HG03097 (cell line): ENCODE measurements around the gene SCUBE1.

ENCODE experiments used
- ATAC-seq: cut with Tn5 transposase; IDR thresholded peaks from one replicate; pipeline ENCODE4 v1.9.1; 2021; ENCODE audit not compliant: unreplicated experiment, low FRiP score

The SCUBE1 gene

DNA sequence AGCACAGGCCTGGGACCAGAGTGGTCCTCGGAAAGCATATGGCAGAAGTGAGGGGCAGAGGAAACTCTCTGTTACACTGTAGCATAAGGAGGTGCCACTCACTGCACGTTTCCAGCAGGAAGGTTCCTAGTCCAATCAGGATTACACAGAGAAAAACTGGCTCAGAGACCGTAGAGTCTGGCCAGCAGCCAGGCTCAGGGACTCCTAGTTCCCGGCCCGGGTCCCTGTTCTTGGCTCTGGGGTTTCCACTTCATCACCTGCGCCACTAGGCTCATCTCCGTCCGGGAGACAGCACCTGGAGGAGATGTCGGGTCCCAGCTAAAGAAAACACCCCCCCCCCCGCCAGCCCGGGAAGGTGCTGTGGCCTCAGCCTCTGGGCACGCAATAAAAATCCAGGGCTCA is 157.3 kb downstream of the SCUBE1 start:
- no peak for ATAC-seq

DNA sequence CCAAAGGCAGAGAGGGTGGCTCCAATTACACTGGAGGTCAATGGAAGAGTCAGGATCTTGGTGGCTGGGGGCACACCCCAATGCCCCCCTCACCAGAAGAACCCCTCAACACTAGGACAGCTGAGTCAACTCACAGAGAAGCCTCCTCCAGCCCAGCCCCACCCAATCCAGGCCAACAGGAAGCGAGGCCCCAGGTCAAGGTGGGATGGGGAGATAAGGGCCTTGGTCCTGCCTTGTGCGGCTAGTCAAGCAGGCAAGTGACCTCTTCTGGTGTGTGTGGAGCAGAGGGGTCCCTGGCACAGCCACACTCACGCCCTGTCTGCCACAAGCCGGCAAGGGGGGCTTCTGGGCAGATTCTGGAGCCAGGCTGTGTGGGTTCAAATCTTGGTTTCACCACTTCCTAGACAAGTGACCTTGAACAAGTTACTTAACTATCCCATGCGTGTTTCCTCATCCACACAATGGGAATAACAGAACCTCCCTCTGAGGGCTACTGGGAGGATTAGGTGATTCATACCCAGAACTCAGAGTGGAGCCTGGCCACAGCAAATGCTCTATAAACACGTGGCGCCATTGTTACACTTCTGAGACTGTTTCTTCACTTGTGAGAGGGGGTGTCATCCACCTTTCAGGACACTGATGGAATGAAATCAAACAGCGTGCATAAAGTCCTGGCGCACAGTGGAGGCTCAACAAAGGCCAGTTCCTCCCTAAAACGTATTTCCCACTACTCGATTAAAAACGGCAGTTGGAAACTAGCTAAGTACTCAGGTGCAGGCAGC is 159.5 kb downstream of the SCUBE1 start:
- no peak for ATAC-seq

DNA sequence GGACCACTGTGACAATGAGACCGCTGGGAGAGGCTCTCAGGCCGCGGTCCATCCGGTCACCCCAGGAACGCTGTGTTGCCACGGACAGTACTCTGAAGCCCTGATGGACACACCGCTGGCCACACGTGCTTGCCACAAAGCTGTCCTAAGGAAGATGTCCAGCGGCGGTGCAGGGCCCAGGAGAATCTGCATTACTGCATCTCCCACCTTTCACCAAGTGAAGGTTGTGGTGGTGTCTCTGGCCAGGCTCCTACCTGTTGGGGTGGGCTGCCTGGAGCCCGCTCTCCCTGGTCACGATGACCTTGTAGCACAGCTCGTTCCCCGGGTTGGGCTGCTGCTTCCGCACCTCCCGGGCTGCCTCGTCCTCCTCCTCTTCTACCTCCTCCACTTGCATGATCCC is 160.4 kb downstream of the SCUBE1 start:
- ATAC-seq: no peak

DNA sequence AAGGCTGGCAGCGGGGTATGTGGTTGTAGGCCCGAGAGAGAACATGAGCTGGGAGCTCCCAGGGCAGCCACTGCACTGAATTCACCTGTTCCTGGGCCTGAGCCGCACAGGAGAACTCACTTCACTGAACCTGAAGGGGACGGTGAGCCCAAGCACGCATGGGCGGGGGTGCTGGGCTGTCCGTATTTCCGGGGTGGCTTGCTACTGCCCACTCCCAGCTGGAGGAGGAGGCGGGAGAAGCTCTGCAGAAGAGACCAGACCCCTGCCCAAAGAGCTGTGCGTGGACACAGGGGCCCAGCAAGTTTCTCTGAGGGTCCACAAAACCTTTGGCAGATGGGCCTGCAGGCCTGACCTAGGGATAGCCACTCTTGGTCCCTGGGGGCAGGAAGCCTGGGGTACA is 161.1 kb downstream of the SCUBE1 start:
- no peak for ATAC-seq

DNA sequence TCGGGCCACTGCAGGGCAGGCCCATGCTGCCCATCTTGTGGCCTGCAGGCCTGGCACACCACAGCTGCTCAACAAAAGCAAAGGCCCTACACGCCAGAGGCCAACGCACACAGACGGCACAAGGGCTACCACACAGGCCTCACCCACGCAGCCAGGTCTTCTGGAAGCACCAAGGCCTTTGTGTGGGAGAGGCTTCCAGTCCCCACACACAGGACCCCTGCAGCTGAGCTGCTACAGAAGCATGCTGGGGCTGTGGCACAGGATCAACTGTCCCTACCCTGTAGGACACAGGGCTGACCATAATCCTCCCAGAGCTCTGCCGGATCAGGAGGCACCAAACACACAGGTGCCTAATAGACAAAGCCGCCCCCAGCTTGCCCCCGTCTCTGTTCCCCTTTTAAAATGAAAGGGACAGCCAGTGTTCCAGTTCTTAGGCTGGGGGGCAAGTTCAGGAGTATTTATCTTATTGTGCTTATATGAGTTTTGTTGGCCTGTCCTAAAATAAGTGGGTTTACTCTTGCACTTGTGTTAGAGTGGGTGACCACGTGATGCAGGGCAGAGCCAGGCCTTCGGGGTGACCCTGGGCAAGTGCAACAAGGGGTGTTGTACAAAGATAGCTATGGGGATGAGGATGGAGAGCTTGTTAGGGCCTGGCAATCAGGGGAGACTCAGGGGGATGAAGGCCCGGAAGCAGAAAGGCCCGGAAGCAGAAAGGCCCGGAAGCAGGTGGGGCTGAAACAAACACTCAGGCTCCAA is 161.7 kb downstream of the SCUBE1 start:
- ATAC-seq: no peak

DNA sequence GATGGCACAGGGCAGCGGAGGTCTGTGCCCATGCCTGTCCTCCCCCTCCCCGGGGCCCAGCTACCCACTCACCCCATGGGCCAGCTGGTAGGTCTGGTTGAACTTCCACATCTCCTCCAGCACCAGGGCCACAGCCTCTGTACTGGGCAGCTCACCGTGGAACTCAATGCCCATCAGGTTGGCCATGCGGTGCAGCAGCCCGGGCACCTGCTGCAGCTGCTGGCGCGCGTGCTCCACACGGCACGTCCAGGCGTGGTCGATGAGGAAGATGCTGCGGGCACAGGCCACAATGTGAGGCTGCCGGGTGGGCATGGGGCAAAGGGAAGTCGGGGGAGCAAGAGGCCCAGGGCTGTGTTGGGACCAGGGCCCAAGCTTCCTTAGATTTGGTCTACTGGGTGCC is 162.5 kb downstream of the SCUBE1 start:
- no peak for ATAC-seq

DNA sequence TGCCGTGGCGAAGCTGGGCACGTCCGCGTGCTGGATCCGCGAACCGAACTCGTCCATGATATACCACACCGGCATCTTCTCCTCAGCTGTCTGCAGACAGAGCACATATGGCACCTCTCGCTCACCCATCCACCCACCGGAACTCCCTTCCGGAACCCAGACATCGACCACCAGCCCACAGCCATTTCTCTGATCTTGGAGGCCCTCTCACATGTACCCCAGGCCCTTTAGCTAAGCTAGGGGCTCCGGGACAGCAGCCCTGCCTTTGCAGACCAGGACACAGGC is 163.3 kb downstream of the SCUBE1 start:
- ATAC-seq: no peak

DNA sequence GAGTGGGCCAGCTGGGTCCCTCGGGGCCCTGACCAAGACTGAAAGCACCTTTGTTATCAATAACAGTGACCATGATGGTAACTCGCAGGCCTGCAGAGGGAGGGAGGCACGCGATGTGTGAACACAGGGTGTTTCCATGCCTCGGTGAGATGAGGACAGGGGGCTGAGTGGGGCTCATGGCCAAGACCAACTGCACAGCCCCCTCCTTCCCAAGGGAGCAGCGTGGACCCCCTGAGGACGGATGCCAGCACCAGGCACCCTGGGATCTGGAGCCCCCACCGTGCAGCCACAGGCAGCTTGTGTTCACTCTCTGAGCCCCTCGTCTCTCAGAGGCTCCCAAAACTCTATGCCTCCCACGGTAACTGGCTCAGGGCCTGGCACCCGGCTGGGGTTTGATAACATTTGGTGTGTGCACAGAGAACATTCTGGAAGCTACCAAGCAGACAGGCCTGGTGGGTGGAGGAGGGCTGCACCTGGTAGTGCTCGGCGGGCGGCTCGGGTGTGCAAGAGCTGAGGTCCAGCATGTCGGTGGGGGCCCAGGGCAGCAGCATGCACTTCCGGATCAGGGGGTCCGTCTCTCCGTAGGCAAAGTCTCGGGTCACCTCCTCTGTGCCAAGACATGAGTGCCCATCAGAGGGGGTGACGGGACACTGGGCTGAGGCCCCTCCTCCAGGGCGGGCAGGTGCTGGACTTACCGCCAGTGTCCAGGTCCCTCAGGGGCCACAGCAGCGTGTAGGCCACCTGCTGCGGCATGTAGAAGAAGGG is 163.8 kb downstream of the SCUBE1 start:
- ATAC-seq: no peak

DNA sequence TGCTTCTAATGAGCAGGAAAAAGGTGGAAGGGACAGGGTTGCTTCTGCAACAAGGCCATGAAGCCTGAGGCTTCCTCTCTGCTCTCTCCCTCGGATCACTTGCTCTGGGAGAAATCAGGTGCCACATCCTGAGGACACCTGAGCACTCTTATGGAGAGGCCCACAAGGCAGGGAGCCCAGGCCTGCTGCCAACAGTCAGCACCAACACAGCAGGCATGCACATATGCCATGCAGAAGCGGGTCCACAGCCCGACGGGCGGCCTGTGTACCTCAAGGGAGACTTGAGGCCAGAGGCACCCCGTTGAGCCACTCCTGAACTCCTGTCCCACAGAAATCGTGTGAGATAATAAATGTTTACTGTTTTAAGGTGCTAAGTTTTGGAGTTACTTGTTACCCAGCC is 165.7 kb downstream of the SCUBE1 start:
- no peak for ATAC-seq

DNA sequence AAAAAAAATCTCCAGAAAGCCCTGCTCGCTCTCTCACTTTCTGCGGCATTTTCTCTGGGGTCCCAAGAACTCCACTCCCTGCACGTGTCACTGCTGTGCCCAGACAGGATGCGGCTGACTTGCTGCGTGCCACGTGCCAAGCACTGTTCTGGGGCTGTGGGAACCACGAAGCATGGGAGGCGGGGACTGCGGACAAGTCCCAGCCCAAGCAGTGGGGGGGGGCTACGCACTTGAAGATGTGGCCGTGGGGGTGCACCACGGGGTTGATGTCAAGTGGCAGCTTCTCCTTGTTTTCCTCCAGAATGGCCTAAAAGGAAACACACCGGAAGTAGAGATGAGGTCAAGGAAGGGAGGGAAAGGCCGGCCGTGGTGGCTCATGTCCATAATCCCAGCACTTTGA is 167.1 kb downstream of the SCUBE1 start:
- ATAC-seq: no peak

DNA sequence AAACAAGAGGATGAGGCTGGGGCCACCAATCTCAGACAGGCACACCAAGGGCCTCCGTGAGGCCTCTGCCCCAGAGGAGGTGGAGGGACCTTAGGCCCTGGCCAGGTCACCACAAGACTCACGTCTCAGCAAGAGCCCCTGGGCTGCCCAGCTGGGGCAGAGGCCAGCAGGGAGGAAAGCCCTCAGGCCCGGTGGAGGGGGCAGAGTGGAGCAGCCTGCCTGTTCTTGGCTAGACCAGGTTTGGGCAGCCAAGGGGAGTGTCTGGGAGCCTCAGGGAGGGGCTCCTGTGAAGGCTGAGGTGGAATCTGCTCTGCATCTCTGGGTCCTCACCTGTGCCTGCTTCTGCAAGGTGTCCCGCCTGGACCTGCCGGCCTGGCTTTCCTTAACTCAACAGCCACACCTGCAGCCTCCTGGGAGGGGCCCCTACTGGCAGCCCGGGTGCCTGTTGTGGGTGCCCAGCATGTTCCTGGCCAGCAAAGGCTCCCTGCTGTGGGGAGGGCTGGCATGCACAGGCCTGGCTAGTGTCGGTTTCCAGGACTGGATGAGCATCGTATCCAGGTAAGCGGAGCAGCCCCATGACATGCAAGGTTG is 168.1 kb downstream of the SCUBE1 start:
- ATAC-seq: no peak

DNA sequence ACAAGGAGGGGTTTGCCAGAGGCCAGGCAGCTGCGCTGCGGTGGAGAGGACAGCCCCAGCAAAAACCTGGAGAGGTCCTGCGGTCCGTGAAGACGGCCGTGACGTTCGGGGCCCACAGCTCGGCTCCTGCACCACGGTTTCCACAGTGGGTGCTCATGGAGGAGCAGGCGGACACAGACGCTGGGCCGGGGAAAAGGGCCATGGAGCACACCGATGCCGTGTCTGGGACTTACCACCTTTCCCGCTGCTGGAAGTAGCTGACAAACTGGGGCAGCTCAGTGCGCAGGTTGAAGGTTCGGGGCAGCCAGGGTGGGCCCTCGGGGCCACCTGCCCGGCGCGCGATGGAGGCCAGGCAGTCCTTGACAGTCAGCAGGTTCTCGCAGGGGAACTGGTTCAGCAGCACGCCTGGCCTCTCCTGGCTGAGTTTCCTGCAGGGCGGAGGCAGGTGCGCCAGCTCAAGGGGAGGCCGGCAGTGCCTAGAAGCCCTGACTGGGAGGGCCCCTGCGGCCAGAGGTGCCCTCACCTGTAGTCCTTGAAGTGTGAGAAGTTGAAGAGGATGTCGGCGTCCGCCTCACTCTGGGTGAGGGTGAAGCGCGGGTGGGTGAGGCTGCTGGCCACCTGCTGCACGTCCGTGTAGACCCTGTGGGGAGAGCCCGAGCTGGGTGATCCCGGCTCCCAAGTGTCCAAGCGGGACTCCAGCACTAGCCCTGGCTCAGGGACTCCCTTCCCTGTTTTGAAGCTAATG is 169.0 kb downstream of the SCUBE1 start:
- ATAC-seq: no peak

DNA sequence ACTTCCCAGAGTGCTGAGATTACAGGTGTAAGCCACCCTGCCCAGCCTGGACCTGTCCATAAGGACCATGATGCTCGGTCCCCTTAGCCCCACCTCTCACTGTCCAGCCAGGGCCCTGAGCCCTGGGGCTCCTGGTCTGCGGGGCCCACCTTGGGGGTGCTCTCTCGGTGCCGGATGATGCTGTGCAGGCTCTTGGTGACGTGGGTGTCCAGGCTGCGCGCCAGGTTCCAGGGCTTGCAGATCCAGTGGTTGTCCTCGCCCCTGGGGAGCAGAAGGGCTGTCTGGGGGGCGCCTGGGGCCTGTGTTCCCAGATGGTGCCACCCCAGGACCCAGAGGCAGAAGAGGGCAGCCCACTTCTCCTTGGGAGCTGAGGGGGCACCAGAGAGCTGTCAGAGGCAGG is 169.6 kb downstream of the SCUBE1 start:
- ATAC-seq: no peak

DNA sequence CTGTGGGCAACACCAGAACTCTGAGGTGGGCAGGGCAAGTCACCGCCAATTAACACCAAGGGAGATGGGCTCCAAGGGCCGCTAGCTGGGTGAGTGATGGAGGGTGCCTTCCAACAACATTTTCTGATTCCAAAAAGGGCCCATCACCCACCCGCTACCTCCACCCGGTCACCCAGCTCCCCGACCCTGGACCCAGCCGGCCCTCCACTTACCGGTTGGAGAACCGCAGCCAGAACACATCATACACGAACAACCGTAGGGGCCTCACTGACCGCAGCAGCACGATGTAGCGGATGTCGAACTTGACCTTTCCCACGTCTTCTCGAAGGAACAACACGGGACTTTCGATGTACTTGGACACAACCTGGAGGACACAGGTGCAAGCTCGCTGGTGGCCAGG is 171.0 kb downstream of the SCUBE1 start:
- no peak for ATAC-seq

DNA sequence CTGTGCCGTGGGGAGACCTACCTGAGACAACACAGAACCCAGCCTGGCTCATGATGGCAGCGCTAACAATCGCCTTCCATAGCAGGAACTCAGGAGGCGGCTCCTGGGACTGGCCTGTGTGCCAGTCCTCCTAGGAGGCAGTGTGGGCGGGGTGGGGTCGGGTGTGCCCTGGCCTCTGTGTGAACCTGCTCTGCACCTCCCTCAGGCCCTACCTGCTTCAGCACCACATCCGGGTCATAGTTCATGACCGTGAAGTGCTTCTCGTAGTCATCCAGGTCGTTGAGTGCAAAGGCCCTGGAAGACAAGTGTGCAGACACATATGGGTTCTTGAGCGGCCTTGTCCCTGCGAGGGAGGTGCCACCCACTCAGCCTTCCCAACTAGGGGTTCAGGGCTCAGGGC is 171.6 kb downstream of the SCUBE1 start:
- ATAC-seq: no peak

DNA sequence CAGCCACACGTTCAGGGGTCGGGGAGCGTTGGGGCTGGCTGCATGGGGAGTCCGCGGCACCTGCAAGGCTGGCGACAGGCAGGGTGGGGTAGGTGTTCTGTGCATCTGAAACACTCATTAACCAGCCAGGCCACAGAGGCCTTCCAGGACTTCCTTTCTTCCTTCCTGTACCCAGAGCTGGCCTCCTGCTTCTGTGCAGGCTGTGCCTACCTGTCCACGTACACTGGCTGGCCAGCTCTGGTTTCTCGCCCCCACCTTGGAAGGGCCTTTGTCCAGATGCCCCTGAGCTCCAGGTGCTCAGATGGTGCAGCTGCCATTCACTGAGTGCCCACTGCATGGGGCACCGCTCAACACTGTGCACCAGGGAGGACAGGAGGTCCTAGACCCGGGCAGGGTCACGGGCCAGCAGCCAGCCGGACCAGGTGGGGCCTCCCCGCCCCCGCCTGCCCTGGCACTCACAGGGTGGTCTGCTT is 172.1 kb downstream of the SCUBE1 start:
- no peak for ATAC-seq

DNA sequence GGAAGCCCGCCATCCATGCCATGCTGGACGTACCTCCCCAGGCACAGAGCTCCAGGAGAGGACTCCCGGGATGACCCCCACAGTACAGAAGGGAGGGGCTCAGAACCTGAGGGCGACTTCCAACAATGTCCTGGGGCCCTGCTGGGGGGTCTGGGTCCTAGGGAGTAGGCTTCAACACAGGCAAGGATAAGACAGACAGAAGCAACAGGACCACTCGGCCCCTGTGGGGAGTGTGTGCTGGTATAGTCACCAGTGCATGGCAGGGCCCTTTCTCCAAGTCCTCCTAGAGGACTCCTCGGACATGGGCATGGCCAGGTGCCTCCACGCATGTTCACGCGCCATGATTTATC is 173.1 kb downstream of the SCUBE1 start:
- no peak for ATAC-seq

DNA sequence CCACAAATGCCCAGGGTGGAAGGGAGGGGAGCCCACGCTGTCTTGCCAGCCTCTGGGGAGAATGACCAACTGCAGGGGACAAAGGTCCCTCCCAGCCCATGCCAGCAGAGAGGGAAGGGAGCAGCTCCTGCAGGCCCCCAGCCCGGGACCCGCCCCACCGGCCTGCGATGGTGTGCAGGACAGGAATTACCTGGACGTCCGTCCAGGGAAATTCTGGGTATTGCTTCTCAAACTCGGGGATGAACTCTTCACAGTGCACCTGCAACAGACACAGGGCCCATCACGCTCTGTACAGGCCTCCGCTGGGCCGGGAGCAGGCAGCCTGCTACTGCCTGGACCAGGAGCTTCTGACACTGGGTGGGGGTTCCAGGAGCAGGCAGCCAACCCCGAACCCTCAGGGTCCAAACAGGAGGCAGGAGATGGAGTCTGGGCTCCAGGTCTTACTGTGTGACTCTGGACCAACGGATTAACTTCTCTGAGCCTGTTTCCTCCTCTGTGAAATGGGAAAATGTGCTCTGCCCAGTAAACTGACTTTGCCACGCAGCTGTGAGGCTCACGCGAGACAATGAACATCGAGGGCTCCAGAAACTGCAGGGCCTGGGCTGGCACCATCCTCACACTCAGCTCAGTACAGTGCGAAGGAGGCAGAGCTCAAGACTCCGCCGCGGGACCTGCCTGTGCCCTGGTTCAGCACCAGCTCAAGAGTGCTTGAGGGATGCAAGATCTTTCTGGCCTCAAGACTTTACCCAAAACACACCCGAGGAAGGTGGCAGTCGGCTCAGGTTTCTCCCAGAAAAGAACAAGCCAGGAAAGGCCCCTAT is 173.7 kb downstream of the SCUBE1 start:
- no peak for ATAC-seq

DNA sequence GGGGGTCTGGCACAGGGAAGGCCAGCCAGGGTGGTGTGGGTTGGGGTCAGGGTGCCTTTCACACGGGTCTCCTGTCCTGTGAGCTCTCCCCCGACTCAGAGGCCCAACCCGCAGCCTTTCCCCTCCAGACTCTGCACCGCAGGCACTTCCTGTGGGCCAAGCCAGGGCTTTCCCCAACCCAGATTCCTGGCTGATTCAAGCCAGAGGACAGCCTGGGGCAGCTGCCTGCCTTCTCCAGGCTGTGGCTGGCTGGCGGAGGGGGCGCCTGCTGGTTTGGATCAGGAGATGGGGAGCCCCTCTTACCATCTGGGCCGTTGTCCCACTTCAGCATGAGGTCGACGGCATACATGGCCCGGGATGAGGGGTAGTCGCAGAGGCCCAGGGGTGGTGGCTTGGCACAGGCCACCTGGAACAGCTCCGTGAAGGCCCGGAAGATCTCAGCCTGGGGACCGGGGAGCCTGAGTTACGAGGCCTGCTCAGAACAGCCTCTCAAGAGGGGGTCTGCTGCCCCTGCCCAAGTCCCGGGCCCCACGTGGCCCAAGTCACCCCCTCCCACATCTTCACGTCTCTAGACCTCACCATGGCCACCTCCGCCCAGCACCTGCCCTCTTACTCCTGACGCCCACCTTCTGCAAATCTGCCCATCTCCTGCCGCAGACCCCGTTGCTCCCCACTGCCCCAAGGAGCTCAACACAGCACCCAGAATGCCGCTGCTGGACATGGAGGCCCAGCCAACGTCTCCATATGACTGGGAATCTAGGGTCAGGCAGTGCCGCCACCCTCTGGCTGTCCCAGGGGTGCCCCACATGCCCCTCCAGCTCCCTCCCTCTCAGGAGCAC is 174.5 kb downstream of the SCUBE1 start:
- ATAC-seq: no peak
